HG03175 (cell line): ENCODE data around the gene PAOX.
A peak's percentile ranks its signal among the peaks of the same experiment; 100 is the strongest.

Source experiments
- ATAC-seq: cut with Tn5 transposase; IDR thresholded peaks from one replicate; pipeline ENCODE4 v1.9.1; 2021; ENCODE audit warnings: mild to moderate bottlenecking, moderate library complexity; ENCODE audit not compliant: unreplicated experiment

Gene PAOX

DNA sequence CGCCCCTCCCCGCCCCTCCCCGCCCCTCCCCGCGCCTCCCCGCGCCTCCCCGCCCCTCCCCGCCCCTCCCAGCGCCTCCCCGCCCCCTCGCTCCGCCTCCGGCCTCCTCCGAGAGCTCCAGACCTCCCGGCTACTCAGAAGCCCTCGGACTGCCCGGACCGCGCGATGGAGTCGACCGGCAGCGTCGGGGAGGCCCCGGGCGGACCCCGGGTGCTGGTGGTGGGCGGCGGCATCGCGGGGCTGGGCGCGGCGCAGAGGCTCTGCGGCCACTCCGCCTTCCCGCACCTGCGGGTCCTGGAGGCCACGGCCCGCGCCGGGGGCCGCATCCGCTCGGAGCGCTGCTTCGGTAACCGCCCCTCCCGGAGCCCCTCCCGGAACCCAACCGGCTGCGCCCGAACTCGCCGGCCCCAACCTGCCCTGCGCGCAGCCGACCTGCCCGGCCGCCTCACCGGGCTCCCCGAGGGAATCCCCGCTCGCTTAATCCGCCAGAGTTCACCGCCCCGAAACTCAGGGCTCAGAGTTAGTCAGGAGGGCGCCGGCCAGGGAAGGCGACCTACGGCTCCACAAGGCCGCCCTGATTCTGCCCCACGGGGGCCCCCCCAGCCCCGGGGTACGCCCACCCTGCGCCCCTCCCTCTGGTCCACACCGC, at the start of gene PAOX:
Gene PAOX, plus strand, starts transcription at position 111 of the 649 bp plus-strand sequence. Its CDS starts 55 bp downstream, at position 166.
- peak; percentile 50 for ATAC-seq

DNA sequence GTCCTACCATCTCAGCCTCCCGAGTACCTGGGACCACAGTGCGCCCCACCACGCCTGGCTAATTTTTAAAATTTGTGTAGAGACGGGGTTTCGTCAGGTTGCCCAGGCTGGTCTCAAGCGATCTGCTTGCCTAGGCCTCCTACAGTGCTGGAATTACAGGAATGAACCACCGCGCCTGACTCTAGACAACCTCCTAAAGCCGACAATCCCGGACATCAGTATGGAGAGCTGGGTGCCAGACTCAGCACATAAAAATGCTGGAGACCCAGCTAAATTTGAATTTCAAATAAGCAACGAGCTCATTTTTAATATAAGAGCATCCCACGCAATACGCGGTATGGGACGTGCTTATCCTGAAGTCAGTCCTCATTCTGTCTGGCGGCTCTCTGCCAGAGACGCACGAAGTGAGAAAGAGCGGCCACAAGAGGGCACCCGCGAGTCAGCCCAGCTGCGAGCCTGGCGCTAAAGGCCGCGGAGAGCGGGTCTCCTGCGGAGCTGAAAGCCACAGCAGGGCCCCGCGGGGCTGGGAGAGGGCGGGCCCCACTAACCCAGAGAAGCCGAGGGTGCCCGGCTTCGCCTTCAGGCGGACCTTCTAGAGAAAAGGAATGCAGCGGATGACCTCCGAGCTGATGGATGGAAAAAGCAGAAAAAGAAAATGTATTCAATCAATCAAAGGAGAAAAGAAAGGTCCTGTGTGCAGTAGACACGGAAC, 49.4 kb upstream of the PAOX start:
- ATAC-seq: peak; percentile 83

DNA sequence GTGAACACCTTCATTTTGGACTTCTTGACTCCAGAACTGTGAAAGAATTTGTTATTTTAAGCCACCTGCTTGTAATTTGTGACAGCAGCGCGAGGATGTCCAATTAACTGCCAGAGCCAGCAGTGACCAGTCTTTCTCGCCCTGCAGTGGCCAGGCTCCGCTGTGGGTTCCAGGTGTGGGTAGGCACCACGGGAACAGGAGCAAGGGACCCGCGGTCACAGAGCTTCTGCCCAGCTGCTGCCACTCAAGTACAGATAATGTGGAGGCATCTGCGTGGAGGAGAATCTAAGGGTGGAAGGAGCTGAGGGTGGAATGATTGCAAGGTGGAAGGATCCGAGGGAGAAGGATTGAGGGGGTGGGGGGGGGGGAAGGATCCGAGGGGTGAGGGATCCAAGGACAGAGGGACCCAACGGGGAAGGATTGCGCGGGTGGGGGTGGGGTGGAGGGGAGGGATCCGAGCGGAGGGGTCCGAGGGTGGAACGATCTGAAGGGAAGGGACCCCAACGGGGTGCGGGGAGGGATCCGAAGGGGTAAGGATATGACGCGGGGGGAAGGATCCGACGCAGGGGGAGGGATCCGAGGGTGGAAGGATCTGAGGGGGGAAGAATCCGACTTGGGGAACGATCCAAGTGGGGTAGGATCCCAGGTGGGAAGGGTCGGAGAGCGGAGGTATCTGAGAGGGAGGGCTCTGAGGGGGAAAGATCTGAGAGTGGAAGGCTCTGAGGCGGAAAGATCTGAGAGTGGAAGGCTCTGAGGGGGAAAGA, 45.9 kb upstream of the PAOX start:
- no peak for ATAC-seq

DNA sequence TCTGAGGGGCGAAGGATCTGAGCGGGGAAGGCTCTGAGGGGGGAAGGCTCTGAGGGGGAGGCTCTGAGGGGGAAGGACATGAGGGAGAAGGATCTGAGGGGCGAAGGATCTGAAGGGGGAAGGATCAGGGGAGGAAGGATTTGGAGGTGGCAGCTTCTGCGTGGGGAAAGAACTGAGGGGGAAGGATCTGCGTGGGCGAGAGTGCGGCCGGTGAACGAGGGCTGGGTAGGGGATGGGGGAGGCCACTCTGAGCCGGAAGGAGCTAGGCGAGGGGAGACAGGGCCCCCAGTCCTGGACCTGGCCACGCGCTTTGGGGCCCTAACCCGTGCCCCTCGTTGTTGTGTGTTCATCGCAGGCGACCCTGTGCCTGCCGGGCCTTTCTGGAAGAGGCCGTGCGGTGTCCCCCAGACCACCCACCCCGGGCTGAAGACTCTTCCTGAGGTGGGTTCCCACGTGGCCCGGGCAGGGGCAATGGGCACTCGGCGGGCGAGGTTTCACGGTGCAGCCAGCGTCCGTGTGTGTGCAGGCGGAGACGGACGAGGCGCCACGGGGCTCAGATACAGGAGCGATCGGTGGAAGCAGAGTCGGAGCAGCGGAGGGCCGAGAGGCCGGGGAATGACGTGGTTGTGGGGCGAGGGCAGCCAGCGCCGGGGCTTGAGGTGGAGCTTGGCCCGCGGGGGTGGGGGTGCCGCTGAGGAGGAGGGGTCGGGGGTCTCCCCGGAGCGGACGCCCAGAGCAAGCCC, 44.4 kb upstream of the PAOX start:
- no peak for ATAC-seq

DNA sequence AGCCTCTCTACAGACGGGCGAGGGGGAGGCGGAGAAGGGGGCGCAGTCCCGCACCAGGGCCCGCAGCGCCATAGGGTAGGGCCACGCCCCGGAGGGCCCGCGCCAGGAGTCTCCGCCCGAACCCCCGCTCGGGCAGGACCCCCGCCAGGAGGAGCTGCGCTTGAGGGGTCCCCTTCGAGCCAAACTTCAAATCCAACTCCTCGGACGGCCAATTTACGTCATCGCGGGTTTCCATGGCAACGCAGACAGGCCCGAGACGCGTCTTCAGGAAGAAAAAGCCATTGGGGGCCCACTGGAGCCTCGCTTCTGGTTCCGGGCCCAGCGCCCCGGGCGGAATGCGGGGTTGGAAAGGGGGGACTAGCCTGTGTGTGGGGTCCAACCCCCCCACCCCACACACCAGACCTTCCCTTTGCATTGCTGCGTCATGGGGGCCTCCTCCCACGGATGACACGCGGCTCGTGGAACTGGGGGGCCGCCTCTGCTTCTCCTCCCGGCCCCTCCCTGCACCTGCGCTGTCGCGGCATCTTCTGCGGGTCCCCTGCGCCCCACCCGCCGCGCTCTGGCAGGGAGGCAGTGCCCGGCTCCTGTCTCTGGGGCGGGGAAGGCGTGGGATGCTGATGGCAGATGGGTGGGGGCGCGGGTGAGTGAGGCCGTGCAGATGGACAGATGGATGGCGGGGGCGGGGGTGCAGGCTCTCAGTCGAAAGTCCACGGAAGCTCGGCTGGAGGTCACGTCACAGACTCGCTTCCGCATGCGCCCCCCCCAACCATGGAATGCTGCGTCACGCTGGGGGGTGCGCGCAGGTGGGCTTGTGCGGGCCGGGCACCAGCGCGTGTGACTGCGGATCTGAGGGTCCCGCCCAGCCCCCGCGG, 43.6 kb upstream of the PAOX start:
- ATAC-seq: no peak

DNA sequence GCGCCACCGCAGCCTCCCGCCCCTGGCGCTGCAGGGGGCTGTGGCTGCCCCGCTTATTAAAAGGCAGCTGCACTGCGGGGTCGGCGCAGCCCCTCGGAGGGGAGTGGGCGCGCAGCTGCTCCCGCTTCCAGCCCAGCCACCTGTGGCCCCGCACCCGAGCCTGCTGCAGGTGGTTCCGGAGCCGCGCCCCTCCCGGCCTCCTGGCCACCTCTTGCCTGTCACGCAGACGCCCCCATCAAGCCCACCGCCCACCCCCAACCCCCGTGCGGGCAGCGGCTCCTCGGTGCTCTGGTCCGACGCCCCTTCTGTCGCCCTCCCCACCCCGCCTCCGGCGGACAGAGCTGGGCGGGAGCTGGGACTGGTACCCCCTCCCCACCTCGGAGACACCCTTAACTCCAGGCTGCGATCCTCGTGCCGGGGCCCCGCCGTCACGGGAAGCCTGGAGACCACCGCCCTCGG, 42.9 kb upstream of the PAOX start:
- ATAC-seq: no peak

DNA sequence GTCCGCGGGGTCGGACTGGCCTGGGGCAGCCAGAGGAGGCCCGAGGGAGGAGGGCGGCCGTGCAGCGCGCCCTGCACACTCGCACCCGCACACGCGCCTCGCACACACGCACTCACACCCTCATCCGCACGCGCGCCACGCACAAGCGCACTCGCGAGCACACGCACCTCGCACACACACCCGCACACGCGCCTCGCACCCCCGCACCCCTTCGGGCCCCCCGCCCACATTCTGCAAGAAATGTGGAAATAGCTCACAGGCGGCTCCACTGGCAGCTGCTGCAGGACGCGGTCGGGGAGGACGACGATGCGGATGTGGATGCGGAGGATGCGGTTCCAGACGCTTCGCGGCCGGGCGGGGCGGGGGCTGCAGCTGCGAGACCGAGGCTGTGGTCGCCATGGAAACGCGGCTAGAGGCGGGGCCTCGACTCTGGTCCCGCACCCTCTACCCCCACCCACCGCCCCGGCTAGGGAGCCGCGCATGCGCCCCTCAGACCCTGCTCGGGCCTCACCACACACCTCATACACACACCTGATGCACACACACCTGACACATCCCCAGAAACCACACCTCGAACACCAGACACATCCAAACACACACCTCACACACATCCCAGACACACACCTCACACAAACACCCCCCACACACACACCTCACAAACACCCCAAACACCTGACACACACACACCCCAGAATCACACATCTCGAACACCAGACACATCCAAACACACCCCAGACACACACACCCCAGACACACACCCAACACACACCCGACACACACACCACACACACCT, 42.3 kb upstream of the PAOX start, which contains the start of gene CALY:
Gene CALY, minus strand, starts transcription at position 320 of the 793 bp plus-strand sequence. CDS start 7,907 bp downstream, outside the sequence.
- ATAC-seq: no peak

DNA sequence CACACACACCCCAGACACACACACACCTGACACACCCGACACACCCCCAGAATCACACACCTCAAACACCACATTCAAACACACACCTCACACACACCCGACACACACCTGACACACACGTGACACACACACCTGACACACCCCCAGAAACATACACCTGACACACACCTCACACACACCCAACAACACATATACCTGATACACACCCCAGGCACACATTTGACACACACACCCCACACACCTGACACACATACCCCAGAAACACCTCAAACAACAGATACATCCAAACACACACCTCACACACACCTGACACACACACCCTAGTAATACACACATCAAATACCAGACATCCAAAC, 41.7 kb upstream of the PAOX start:
- ATAC-seq: no peak

DNA sequence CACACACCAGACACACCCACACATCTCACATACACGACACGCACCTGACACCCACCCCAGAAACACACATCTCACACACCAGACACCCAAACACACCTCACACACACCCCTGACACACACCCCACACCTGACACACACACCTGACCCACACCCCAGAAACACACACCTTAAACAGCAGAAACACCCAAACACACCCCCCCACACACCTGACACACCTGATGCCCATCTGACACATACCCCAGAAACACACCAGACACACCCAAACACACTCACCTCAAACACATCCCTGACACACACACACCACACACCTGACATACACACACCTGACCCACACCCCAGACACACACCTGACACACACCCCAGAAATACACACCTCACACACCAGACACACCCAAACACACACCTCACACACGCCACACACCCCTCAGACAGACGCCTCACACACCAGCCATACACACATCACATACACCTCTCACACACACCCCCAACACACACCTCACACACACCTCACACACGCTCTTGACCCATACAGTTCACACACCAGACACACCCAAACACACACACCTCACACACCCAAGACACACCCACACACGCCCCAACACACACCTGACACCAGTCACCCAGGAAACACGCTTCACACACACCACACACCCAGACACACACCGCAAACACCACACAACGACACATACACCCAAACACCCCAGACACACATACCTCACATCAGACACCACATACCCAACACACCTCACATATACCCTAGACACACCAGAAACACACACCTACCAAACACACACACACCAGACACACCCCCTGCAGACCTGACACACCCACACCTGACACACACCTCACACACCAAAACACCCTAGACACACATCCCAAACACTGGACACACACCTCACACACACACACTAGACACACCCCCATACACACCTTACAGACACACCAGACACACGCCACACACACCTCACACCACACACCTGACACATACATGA, 40.7 kb upstream of the PAOX start:
- ATAC-seq: no peak

DNA sequence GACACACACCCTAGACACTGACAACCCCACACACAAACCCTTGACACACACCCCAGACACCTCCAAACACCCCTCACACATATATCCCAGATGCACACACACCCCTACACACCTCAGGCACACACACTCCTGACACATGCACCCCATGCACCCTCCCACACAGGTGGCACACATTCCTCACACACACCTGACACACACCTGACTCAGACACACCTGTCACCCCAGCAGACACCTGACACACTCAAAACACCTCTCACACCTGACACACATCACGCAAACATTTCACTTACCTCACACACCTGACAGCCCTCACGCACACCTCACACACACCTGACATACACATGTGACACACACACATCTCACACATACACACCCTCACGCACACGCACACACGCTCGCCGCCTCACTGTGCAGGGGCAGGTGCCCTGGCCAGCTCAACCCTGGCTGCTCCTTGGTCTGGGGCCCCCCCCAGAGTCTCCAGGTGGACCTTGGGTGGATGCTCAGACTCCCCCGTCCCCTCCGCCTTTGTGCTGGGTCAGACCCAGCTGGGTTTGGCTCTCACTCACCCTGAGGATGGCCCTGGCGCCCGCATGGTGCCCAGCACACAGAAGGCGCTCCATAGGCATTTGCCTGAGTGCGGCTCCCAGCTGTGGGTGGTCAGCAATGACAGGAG, 39.2 kb upstream of the PAOX start:
- no peak for ATAC-seq

DNA sequence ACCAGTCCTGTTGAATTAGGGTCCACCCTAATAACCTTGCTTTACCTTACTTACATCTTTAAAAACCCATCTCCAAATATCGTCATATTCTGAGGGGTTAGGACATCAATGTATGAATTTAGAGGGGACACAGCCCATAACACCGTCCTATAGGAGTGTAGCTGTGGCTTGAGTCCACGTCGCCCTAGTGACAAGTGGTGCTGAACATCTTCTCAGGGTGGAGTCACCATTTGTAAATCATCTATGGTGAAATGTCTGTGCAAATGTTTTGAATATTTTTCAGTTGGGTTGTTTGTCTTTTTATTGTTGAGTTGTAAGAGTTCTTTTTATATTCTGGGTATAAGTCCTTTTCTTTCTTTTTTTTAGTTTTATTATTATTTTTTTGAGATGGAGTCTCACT, 37.1 kb upstream of the PAOX start:
- ATAC-seq: no peak

DNA sequence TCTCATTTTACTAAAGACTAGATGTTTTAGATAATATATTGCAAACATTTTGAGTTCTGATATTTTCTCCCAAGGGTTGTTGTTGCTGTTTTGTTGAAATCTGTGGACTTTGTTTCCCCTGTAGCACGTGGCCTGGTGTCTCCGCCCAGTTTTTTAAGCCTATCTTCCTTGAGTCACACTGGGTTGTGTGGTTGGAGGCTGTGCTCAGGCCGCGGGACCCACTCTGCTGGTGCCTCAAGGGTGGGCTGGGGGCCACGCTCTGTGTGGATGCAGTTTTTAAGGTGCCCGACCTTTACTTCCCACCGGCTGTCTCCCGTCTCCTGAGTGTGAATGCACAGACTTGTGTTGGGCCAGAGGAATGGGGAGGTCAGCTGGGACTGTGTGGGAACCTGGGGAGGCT, 36.1 kb upstream of the PAOX start:
- ATAC-seq: no peak

DNA sequence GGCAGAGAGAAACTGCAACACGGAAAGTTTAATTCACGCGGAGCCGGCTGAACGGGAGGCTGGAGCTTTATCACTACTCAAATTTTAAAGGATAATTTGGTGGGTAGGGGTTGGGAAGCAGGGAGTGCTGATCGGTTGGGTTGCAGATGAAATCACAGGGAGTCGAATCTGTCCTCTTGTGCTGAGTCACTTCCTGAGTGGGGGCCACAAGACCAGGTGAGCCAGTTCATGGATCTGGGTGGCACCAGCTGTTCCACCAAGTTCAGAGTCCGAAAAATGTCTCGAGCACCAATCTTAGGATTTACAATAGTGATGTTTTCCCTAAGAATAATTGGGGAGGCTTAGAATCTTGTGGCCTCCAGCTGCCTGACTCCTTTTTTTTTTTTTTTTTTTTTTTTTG, 35.5 kb upstream of the PAOX start:
- ATAC-seq: no peak

DNA sequence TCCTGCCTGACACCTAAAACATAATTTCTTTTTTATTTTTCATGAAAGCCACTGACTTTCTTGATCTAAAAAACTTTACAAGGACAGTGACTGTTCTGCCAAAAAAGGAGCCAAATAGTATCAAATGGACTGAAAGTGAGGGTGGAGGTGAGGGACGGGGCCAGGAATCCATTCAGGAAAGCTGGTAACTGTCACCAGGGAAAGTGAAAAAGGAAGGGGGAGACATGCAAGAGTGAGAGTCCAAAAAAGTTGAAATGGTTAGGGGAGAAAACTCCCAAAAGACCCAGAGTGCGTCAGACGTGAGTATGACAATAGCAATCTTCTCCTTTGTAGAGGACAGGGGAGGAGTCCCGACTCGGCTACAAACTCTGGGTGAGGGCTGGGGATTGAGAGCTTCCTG, 34.8 kb upstream of the PAOX start:
- no peak for ATAC-seq

DNA sequence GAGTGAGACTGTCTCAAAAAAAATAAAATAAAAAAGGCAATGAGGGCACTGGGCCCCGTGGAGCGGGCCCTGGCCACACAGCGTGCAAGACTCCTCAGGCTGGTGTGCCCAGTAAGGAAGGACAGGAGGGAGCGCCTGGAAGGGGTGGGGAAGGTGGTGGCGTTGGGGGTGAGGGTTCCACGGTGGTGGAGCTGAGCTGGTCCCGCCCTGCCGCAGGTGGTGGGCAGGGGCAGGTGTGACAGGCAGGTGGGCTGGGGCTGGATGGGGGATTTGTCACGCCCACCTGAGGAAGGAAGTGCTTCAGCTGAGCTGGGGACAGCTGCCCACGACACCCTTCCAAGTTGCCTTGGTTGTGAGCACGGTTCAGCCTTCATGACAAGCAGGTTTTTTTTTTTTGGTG, 32.6 kb upstream of the PAOX start:
- ATAC-seq: no peak

DNA sequence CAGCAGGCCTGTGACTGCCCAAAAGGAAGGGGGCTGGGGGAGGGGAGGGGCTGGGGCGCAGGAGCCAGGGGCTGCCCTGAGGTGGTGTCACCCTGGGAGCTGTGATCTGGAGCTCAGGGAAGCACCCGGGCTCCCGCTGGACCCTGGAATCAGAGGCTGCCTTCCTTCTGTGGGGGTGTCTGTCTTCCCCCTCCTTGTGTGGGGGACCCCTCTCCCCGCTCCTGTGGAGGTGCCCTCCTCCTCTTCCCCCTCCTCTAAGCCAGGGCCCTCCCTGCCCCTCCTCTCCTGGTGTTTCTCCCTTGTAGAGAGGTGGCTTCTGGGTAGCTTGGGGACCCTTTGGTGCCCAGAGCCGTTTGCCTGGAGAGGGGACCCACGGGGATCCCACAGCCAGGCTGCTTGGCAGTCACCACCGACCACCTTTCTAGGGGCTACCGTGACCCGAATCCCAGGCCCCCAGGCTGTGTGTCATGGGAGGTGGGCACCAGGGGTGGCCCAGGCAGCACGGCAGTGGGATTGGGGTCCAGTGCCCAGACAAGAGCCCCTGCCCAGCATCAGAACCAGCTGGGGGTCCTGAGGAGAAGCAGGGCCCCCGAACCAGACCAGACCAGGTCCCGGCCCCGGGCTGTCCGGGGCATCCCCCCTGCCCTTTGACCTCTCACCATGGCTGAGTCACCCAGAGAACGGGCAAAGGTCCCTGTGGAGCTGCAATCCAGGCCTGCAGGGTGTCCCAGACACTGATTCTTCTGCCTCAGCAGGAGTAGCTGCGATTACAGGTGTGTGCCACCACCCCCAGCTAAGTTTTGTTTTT, 31.1 kb upstream of the PAOX start:
- ATAC-seq: no peak

DNA sequence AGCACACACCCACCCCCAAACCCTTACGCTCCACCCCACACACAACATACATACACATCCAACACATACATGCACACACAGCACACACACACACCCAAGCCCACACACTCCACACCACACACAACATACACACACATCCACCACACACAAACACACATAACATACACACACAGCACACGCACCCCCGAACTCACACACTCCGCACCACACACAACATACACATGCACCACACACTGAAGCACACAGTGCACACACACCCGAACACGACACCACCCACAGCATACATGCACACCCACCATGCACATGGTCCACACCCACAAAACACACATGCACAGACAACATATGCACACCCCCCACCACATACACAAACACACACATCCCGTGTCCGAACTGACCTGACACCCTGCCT, 29.9 kb upstream of the PAOX start:
- no peak for ATAC-seq
